Hematopoietic multipotent progenitor cell treated with erythropoietin and hydrocortisone succinate and interleukin-3 and kit ligand, for 15 days (in vitro differentiated cells): ENCODE results near the gene NCOA1.

Source experiments
- DNase-seq: peaks from one replicate; pipeline ENCODE4 v3.0.0-alpha.2; 2015; ENCODE audit warnings: low spot score

Gene NCOA1

GRCh38 chr2:24702800-24703199 is 211.7 kb downstream of the NCOA1 start:
- DNase-seq = no peak

- DNase-seq = no peak
Observed at GRCh38 chr2:24704692-24705091, 213.6 kb downstream of the NCOA1 start.

GRCh38 chr2:24707143-24707542 is 216.1 kb downstream of the NCOA1 start:
- DNase-seq = no peak

GRCh38 chr2:24708537-24709152 is 217.6 kb downstream of the NCOA1 start:
- DNase-seq = no peak

- DNase-seq = no peak
Observed at GRCh38 chr2:24710806-24711205, 219.8 kb downstream of the NCOA1 start.

GRCh38 chr2:24711865-24712264 is 220.8 kb downstream of the NCOA1 start:
- no peak for DNase-seq

GRCh38 chr2:24712296-24712695 is 221.2 kb downstream of the NCOA1 start:
- DNase-seq = no peak

- DNase-seq = no peak
Observed at GRCh38 chr2:24717263-24717951, 226.4 kb downstream of the NCOA1 start.

GRCh38 chr2:24720310-24720709 is 229.3 kb downstream of the NCOA1 start:
- no peak for DNase-seq

- DNase-seq = no peak
Observed at GRCh38 chr2:24721470-24721869, 230.4 kb downstream of the NCOA1 start.

GRCh38 chr2:24722141-24722790 is 231.2 kb downstream of the NCOA1 start:
- no peak for DNase-seq

GRCh38 chr2:24723191-24723590 is 232.1 kb downstream of the NCOA1 start:
- no peak for DNase-seq

- DNase-seq = no peak
Observed at GRCh38 chr2:24723665-24724064, 232.6 kb downstream of the NCOA1 start.

- no peak for DNase-seq
Observed at GRCh38 chr2:24724111-24724775, 233.2 kb downstream of the NCOA1 start.

- no peak for DNase-seq
Observed at GRCh38 chr2:24725956-24726355, 234.9 kb downstream of the NCOA1 start.

GRCh38 chr2:24730481-24730880 is 239.4 kb downstream of the NCOA1 start:
- DNase-seq = no peak

GRCh38 chr2:24731040-24731439 is 240.0 kb downstream of the NCOA1 start:
- no peak for DNase-seq

- DNase-seq = no peak
Observed at GRCh38 chr2:24731923-24732322, 240.9 kb downstream of the NCOA1 start.

GRCh38 chr2:24734741-24735140 is 243.7 kb downstream of the NCOA1 start:
- no peak for DNase-seq

GRCh38 chr2:24739354-24740025 is 248.4 kb downstream of the NCOA1 start:
- no peak for DNase-seq

GRCh38 chr2:24740142-24740541 is 249.1 kb downstream of the NCOA1 start:
- DNase-seq = no peak

- DNase-seq = no peak
Observed at GRCh38 chr2:24742730-24743129, 251.7 kb downstream of the NCOA1 start.
